HCEC 1CT (cell line): ENCODE results near the gene HIRIP3.
A peak's percentile ranks its signal among the peaks of the same experiment; 100 is the strongest.
"Not testable (repeated sequence)": the region's sequence is repeated elsewhere in the genome, so short reads cannot be mapped to it uniquely, and the experiment has no call there.

Source experiments
- DNase-seq: peaks from one replicate; pipeline ENCODE4 v3.0.0-alpha.2; 2017

Gene HIRIP3

DNA sequence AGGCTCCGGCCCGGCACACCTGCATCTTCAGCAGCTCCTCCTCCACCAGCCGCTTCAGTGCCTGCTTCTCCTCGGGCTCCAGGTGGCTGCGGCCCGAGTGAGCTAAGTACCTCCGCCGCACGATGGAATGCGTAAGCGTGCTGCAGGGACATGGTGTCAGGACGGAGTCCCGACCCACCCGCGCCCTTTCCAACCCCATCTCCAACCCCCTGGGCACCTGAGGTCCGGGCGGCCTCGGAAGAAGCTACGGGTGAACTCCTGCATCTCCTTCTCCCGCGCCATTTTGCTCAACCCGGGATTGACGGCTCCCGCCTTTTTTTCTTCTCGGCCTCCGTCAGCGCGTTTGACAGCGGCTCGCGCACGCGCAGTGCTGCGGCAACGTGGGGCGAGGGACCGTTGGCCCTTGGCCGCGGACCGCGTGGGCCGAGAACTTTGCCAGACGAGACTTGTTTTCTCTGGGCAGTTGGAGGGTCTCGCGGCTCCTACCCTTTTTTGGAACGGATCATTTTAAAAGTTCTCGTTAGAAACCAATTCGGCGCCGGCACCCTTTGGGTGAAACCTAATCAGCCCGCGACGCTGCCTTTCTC lies at the start of gene HIRIP3:
TSS of gene HIRIP3 (minus strand) at position 294 of the 587 bp plus-strand sequence. CDS start at position 282, 12 bp downstream.
- peak; percentile 71 for DNase-seq

DNA sequence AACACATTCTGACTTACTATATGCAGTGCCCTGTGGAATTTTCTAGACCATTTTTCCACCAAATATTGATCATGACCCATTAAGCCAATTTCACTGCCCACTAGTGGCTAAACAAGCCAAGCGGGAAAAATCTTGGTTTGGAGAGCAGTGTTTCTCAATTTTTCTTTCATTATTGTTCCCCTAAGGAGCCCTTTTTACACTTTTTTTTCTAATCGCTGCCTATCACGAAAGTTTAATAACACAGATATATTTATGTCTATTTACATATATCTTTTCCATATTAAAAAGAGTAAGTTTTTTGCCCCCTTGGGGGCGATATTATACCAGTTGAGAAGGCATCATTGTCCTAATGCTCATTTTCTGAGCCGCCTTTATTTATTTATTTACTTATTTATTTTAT lies 46.4 kb upstream of the HIRIP3 start:
- peak; percentile 40 for DNase-seq

DNA sequence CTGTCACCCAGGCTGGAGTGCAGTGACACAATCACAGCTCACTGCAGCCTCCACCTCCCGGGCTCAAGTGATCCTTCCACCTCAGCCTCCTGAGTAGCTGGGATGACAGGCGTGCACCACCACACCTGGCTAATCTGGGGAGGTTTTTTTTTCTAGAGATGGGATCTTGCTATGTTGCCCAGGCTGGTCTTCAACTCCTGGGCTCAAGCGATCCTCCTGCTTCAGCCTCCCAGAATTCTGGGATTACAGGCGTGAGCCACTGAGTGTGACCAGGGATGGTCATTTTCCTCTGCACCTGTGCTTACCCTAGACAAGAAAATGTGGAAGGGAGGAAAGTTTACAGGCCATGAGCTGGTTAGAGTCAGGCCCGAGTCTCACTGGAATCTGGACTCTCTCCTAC lies 45.3 kb upstream of the HIRIP3 start:
- DNase-seq = not testable (repeated sequence)

GRCh38 chr16:30040221-30040620 lies 44.8 kb upstream of the HIRIP3 start:
- DNase-seq = no peak

DNA sequence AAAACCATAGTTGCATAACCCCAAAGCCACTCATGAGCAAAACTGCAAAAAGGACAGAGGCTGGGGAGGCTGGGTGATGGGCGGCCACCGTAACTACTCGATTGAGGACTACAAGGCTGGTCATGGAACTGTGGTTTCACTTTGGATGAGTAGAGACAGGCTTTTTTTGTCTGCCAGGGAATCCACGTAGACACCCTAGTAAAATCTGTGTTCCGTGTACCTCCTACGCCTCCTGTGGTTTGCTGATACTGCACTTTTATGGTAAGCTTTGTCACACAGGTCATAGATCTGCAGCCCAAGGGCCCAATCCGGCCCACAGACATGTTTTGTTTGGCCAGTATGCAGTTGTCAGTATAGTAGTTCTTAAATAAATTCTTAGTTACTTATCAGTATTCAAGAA lies 37.9 kb upstream of the HIRIP3 start:
- DNase-seq = no peak

DNA sequence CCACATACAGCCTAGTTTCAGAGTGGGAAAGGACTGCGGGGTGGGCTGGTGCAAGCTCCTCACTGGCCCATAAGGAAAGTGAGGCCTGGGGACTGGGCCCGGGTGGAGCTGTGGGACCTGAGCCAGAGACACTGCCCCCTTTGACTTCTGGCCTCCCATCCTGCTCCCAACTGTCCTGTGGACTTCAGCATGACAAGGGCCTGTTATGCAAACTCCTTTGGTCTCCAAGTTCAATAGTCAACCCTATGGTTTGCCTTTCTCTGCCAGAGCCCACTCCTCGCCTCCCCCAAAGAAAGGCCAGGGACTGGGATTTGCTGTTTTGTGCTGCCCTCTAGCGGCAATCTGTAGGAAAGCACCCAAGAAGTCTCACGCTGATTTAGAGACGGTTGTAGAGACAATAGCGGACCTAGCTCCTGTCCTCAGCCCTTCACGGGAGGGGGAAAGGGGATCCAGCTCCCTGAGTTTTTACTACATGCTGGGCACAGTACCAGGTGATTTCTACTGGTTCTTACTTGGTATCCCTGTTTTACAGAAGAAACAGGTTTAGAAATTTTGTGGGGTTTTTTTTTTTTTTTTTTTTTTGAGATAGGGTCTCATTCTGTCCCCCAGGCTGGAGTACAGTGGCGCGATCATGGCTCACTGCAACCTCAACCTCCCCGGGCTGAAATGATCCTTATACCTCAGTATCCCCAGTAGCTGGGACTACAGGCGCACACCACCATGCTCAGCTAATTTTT lies 36.8 kb upstream of the HIRIP3 start:
- DNase-seq = peak; percentile 47

DNA sequence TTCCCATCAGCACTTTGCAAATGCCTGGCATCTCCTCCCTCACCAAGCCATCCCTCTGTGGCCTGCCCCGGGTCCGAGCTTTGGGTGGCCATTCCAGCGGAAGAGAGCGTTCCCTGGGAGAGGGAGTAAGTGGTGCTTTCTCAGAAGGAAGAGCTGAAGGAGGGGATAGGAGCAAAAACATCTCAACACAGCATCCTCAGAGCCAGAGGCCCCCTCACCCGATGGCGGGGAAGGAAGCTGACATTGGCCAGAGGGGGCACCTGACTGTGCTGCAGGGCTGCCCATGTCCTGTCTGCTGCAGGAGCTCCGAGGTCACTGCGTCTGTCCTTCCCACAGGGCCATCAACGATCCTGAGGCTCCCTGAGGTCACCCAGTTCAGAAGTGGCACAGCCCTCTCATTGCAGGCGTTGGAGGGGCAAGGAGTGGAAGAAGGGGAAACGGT lies 36.1 kb upstream of the HIRIP3 start:
- DNase-seq = no peak

- DNase-seq = no peak
Measured at GRCh38 chr16:30030841-30031413, 35.5 kb upstream of the HIRIP3 start, which contains the start of gene TLCD3B. TSS of gene TLCD3B (minus strand) at chr16:30031271. CDS start at chr16:30030527, 744 bp downstream.

- no peak for DNase-seq
Measured at GRCh38 chr16:30030011-30030685, 34.7 kb upstream of the HIRIP3 start.

- DNase-seq = no peak
Measured at GRCh38 chr16:30028438-30029076, 33.1 kb upstream of the HIRIP3 start.

GRCh38 chr16:30027588-30028437 lies 32.4 kb upstream of the HIRIP3 start:
- DNase-seq = no peak

GRCh38 chr16:30026449-30026848 lies 31.0 kb upstream of the HIRIP3 start:
- no peak for DNase-seq

DNA sequence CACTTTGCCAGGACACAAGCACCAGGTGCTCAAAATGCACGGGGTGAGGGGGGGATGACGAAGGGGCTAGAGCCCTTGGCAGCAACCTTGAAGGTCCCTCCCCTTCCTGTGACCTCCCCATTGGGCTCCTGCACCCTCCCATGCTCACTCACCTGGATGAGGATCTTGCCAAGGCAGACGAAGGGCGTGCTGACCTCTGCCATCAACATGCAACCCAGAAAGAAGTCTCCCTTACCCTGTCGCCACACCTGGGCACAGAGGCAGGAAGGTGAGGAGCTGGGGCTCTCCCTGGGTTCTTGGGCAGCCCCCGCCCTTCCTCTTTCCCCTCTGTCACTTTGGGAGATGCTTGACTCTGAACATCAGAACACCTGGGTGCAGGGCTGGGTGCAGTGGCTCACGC lies 30.2 kb upstream of the HIRIP3 start:
- DNase-seq = no peak

- DNase-seq = no peak
Measured at GRCh38 chr16:30025156-30025555, 29.7 kb upstream of the HIRIP3 start.

DNA sequence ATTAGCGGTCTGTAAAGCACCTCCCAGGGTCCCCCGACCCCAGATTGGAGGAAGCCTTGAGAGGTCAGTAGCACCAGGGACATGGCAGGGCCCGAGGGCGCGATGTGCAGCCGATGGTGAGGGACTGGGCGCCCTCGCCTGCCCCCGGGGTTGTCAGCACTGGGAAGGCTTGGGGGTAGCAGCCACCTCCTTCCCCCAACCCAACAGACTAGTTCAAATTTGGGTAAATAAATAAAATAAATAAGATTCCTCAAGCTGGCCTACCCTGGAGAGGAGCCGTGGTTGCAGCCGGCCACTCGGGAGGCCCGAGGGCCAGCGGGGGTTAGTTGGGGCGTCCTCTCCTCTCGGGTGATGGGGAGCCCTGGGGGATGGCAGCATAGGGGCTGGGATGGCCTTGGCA lies 29.0 kb upstream of the HIRIP3 start:
- no peak for DNase-seq

GRCh38 chr16:30023586-30023985 lies 28.2 kb upstream of the HIRIP3 start:
- no peak for DNase-seq

DNA sequence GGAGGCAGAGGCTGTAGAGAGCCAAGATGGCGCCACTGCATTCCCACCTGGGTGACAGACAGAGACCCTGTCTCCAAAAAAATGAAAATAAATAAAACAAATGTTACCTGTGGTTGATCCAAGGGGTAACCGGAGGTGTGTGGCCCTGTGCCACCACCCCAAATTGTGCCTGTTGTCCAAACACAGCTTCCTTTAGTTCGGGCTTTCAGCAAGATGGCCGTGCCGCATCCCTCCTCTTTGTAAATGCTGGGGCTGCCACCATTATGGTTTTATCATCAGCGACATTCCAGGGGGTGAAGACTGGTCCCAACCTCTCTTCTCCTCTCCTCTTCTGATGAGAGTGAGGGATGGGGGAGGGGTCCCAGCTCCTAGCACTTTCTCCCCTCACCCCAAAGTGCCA lies 27.5 kb upstream of the HIRIP3 start, which contains the start of gene C16orf92:
TSS of gene C16orf92 (plus strand) at position 312 of the 400 bp plus-strand sequence. CDS start 143 bp downstream, outside the sequence.
- no peak for DNase-seq

DNA sequence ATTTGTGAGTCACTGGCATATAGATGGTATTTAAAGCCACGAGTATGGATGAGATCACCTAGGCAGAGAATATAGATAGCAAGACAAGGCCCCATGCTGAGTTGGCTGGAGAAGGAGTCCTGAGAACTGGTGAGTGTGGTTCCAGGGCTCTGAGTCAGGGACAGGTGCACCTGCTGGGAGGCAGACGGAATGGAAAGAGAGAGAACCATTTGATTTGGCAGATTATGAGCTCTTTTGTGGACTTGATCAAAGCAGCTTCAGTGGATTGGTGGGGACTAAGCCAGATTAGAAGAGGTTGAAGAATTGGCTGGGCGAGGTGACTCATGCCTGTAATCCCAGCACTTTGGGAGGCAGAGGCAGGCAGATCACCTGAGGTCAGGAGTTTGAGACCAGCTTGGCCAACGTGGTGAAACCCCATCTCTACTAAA lies 23.3 kb upstream of the HIRIP3 start:
- DNase-seq = no peak

DNA sequence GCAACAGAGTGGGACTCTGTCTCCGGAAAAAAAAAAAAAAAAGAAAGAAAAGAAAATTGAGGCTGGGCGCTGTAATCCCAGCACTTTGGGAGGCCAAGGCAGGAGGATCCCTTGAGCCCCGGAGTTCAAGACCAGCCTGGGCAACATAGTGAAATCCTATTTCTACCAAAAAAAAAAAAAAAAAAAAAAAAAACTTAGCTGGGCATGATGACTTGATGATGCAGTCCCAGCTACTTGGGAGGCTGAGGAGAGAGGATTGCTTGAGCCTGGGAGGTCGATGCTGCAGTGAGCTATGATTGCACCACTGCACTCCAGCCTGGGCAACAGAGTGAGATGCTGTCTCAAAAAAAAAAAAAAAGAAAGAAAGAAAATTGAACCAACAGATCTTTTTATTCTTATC lies 22.5 kb upstream of the HIRIP3 start:
- not testable (repeated sequence) for DNase-seq

GRCh38 chr16:30017277-30017656 lies 21.9 kb upstream of the HIRIP3 start:
- no peak for DNase-seq

DNA sequence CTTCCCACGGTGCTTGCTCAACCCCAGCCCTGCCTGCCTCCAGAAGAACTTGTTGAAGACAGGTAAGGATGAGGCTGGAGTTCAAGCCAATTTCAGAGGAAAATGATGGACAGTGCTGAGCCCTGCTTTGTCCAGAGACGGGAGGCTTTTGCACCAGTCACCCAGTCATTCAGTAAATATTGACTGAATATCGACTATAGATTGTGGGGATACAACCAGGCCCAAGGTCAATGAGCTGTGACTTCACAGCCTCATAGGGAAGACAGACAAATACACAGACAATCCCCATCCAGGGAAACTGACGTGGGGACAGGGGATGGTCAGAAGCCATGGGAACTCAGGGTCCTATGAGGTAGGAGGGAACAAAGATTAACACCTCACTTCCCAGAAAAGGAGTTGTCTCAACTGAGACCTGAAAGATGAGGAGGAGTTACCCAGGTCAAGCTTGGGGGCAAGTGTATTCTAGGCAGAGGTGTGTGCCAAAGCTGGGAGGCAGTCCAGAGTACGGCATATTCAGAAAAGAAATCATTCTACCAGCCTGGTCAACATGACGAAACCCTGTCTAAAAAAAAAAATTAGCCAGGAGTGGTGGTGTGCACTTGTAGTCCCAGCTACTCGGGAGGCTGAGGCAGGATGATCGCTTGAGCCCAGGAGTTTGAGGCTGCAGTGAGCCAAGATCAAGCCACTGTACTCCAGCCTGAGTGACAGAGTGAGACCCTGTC lies 21.3 kb upstream of the HIRIP3 start:
- no peak for DNase-seq
